PC-3 (cell line): ENCODE results near the gene ITGAL.

Experiments
- EZH2 ChIP-seq: fragments of 300-600 bp; sonication (generic); IDR thresholded peaks from one replicate; pipeline ENCODE4 v1.6.1; 2017; ENCODE audit warnings: antibody characterized with exemption, mild to moderate bottlenecking, low read length; ENCODE audit not compliant: unreplicated experiment
- TF ChIP-seq, protein P1 (sequence below): fragments of 300-600 bp; sonication (generic); conservative IDR thresholded peaks from 2 replicates; pipeline ENCODE4 v1.5.1; 2017; ENCODE audit warnings: antibody characterized with exemption, low read depth, mild to moderate bottlenecking, low read length

GRCh38 chr16:30562021-30562420 is 89.5 kb downstream of the ITGAL start:
- TF ChIP-seq, protein P1, sequence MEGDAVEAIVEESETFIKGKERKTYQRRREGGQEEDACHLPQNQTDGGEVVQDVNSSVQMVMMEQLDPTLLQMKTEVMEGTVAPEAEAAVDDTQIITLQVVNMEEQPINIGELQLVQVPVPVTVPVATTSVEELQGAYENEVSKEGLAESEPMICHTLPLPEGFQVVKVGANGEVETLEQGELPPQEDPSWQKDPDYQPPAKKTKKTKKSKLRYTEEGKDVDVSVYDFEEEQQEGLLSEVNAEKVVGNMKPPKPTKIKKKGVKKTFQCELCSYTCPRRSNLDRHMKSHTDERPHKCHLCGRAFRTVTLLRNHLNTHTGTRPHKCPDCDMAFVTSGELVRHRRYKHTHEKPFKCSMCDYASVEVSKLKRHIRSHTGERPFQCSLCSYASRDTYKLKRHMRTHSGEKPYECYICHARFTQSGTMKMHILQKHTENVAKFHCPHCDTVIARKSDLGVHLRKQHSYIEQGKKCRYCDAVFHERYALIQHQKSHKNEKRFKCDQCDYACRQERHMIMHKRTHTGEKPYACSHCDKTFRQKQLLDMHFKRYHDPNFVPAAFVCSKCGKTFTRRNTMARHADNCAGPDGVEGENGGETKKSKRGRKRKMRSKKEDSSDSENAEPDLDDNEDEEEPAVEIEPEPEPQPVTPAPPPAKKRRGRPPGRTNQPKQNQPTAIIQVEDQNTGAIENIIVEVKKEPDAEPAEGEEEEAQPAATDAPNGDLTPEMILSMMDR, result no peak
- no peak for TF ChIP-seq EZH2
